22Rv1 (cell line): ENCODE measurements around the gene ASTN1.

Source experiments
- H3K27ac ChIP-seq: fragments of 450-650 bp; 2 replicates; pipeline ENCODE4 v1.5.1; 2017
- ZFX ChIP-seq: fragments of 450-650 bp; IDR thresholded peaks from 2 replicates; pipeline ENCODE4 v1.6.1; 2017; ENCODE audit warnings: antibody characterized with exemption, borderline replicate concordance
- TF ChIP-seq, protein P1 (sequence below): fragments of 450-650 bp; IDR thresholded peaks from 2 replicates; pipeline ENCODE4 v1.5.1; 2017; ENCODE audit warnings: mild to moderate bottlenecking

ASTN1 gene

GRCh38 chr1:176852124-176852523, 312.4 kb downstream of the ASTN1 start:
- no peak overlapping the region for H3K27ac ChIP-seq
- no peak for TF ChIP-seq ZFX
- TF ChIP-seq, protein P1, sequence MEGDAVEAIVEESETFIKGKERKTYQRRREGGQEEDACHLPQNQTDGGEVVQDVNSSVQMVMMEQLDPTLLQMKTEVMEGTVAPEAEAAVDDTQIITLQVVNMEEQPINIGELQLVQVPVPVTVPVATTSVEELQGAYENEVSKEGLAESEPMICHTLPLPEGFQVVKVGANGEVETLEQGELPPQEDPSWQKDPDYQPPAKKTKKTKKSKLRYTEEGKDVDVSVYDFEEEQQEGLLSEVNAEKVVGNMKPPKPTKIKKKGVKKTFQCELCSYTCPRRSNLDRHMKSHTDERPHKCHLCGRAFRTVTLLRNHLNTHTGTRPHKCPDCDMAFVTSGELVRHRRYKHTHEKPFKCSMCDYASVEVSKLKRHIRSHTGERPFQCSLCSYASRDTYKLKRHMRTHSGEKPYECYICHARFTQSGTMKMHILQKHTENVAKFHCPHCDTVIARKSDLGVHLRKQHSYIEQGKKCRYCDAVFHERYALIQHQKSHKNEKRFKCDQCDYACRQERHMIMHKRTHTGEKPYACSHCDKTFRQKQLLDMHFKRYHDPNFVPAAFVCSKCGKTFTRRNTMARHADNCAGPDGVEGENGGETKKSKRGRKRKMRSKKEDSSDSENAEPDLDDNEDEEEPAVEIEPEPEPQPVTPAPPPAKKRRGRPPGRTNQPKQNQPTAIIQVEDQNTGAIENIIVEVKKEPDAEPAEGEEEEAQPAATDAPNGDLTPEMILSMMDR, result no peak

DNA sequence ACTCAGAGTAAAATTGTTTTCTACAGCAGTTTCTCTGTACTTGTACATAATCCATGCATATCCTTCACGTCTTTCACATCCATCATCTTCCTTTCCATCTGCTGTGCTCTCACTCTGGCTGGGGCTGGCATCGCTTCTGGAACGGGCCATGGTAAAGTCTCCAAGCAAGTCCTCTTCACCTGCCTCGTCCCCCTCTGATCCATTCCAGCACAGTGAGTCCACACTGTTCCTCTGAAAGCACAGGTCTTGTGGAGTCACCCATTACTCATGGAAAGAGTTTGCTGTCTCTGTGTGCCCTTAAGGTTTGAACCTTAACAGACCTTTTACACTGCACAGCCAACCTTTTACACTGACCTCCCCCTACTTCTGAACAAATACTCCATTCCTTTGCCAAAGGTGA, 313.6 kb downstream of the ASTN1 start:
- TF ChIP-seq, protein P1, result no peak
- no peak for TF ChIP-seq ZFX
- H3K27ac ChIP-seq, result no peak overlapping the region

DNA sequence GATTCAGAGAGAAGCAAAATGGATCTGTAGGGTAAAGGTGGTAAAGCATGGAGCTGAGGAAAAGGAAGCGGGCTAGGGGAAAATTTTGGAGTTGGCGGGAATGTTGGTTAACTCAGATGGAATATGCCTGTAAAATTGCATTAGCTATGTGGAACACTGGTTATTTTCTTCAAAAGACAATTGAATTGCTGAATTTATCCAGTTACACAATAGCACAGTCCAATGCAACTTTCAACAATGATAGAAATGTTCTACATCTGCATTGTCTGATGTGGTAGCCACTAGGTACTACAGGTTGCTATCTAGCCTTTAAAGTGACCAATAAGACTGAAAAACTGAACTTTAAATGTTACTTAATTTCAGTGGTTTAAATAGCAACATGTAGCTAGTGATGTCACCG, 315.2 kb downstream of the ASTN1 start:
- no peak overlapping the region for H3K27ac ChIP-seq
- no peak for TF ChIP-seq ZFX
- TF ChIP-seq, protein P1, result no peak

DNA sequence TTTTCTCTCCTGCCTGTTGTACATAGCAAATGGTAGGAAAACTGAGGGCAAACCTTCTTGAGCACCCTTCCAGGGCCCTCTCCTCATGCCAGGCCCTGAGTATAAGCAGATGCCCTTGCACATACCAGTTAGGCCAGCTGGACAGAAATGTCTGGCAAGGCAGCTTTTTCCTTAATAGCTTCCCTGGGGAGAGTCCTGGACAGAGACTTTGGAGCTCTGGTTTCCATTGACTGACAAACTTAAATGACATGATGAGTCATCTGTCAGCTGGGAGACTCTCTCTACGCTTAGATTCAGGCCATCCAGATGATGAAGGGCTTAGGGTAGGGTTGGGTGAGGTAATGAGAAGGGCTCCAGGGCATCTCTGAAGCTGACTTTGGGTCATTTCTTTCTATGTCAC, 317.5 kb downstream of the ASTN1 start:
- TF ChIP-seq, protein P1, result no peak
- TF ChIP-seq ZFX, result no peak
- H3K27ac ChIP-seq, result no peak overlapping the region

DNA sequence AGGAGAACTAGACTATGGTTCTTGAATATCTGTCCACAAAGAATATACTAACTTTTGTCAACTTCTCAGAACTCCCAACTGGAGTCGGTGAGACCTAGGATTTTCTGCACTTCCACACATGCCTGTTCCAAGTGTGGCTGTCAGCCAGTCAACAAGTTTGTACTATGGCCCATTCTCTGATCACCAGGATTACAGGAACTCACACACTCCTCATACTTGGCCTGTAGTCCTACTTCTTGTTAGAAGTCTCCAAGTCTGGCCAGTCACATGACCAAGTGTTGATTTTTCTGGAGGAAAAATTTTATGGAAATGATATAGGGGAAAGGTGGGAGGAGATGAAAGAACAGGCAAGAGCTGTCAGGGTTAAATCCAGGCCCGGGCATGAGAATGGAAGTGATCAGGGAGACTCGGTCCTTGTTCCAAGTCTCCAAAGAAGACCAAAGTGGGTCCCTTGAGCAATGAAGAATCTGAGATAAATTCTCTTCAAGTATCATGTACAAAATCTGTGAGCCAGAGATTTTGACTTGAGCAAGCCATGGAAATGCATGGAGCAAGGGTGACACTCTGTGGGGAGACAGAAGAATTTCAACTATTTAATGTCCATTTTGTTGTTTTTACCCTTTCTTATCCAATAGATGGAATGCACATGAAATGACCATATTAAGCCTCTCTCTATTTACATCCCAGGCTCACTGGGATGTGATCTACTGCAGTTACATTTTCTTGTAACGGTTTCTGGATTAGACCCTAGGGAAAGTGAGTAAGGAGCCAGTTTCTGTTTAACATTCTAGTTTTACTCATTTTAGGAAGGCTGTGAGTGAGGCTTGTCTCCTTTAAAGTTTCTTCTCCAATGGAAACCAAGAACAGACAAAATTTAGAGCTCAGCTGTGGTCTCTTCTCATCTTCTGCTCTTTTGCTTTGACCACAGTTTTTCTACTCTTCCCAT, 320.9 kb downstream of the ASTN1 start:
- TF ChIP-seq, protein P1, result peak; percentile 84
- no peak for TF ChIP-seq ZFX
- H3K27ac ChIP-seq, result no peak overlapping the region

DNA sequence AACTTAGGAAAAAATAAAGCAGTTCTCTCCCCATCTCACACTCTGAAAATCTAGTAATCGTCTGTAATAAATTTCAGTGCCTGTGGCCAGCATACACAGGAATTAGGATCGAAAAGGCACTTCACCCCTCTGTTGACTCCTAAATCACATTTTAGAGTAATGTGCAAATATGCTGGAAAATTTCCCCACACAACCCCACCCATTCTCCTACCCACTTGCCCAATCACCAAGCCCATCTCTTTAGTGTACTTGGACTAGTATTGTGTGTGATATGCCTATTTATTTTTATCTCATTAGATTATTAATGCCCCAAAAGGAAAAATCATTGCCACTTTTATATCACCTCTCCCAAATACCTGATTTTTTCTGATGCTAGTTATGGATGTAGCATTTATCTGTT, 323.3 kb downstream of the ASTN1 start:
- no peak overlapping the region for H3K27ac ChIP-seq
- TF ChIP-seq ZFX, result no peak
- TF ChIP-seq, protein P1, result no peak

DNA sequence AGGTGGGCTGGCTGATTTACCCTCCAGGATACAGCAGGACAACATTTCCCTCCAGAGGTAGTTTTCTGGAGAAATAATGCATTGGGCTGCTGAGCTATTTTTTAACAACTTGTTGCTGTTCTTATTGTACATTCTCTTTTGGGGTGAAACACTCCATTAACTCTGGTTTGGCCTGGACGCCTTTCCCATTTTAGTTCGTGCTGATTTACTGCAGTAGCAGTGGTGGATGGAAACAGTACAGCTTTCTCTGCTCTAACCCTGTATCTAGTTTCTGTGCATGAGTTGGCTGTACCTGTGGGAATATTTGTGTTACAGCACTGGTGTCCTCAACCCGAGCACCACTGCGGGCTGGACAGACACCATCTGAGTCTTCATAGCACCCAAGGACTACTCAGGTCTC, 325.3 kb downstream of the ASTN1 start:
- TF ChIP-seq, protein P1, result no peak
- no peak for TF ChIP-seq ZFX

More for the DNA sequence above, 325.3 kb downstream of the ASTN1 start:
- H3K27ac ChIP-seq, result no peak overlapping the region
